ENCODE results near the gene GNB2. TPM values are rescaled to one million over a fixed set of nuclear protein-coding genes. Genes with fewer than 3 reads are reported as not detected.
"Not testable (repeated sequence)": the region's sequence is repeated elsewhere in the genome, so short reads cannot be mapped to it uniquely, and the experiment has no call there.

The GNB2 gene
- polyA plus RNA-seq, 3 donors, result 156 to 286 (median 227) TPM

GRCh38 chr7:100717073-100717472 is 43.5 kb downstream of the GNB2 start:
- H3K27ac ChIP-seq (ENCODE audit: low read depth, low read length), result not testable (repeated sequence)
- 86 to 100% (median 91%) methylated on average over 2 of the region's 2 CpGs for WGBS, 3 donors

DNA sequence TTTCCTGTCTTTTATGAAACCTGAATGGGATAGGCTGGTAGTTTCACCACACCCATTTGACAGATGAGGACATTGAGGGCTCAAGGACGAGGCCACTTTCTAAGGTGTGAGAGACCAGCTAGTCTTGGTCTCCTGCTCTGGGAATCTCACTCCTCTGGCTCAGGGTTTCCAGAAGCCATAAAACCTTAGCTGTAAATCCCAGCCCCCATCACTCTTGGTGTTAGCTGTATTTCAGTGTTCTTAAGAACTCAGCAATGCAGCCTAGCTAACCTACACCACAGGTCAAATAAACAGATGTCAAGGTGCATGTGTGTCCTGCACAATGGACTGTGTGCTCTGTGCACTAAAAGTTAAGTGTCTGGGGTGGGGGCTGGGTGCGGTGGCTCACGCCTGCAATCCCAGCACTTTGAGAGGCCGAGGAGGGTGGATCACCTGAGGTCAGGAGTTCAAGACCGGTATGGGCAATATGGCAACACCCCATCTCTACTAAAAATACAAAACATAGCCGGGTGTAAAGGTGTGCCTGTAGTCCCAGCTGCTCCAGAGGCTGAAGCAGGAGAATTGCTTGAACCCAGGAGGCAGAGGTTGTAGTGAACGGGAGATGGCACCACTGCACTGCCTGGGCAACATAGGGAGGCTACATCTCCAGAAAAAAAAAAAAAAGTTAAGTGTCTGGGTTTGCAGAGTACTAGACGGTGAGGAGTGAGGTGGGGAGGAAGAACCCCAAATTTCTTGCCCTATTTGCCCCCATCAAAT is 46.2 kb downstream of the GNB2 start:
- 38 to 61% (median 47%) methylated on average over 8 of the region's 8 CpGs for WGBS, 3 donors
- H3K27ac ChIP-seq (ENCODE audit: low read depth, low read length), result no peak overlapping the region

- WGBS, 3 donors, result 2 to 12% (median 3%) methylated on average over 21 of the region's 21 CpGs
- no peak within 1 kb of the TSS for H3K27ac ChIP-seq (ENCODE audit: low read depth, low read length)
Observed at GRCh38 chr7:100720279-100720670, 46.7 kb downstream of the GNB2 start, which contains the start of gene EPO. EPO (plus strand) TSS chr7:100720468; CDS start chr7:100720981, 513 bp downstream.

DNA sequence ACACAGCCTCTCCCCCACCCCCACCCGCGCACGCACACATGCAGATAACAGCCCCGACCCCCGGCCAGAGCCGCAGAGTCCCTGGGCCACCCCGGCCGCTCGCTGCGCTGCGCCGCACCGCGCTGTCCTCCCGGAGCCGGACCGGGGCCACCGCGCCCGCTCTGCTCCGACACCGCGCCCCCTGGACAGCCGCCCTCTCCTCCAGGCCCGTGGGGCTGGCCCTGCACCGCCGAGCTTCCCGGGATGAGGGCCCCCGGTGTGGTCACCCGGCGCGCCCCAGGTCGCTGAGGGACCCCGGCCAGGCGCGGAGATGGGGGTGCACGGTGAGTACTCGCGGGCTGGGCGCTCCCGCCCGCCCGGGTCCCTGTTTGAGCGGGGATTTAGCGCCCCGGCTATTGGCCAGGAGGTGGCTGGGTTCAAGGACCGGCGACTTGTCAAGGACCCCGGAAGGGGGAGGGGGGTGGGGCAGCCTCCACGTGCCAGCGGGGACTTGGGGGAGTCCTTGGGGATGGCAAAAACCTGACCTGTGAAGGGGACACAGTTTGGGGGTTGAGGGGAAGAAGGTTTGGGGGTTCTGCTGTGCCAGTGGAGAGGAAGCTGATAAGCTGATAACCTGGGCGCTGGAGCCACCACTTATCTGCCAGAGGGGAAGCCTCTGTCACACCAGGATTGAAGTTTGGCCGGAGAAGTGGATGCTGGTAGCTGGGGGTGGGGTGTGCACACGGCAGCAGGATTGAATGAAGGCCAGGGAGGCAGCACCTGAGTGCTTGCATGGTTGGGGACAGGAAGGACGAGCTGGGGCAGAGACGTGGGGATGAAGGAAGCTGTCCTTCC is 47.3 kb downstream of the GNB2 start:
- 4 to 7% (median 5%) methylated on average over 42 to 56 of the region's 56 CpGs for WGBS, 3 donors
- H3K27ac ChIP-seq (ENCODE audit: low read depth, low read length), result no peak overlapping the region

DNA sequence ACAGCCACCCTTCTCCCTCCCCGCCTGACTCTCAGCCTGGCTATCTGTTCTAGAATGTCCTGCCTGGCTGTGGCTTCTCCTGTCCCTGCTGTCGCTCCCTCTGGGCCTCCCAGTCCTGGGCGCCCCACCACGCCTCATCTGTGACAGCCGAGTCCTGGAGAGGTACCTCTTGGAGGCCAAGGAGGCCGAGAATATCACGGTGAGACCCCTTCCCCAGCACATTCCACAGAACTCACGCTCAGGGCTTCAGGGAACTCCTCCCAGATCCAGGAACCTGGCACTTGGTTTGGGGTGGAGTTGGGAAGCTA is 47.9 kb downstream of the GNB2 start:
- H3K27ac ChIP-seq (ENCODE audit: low read depth, low read length), result no peak overlapping the region
- 85 to 89% (median 88%) methylated on average over 6 to 8 of the region's 8 CpGs for WGBS, 3 donors

DNA sequence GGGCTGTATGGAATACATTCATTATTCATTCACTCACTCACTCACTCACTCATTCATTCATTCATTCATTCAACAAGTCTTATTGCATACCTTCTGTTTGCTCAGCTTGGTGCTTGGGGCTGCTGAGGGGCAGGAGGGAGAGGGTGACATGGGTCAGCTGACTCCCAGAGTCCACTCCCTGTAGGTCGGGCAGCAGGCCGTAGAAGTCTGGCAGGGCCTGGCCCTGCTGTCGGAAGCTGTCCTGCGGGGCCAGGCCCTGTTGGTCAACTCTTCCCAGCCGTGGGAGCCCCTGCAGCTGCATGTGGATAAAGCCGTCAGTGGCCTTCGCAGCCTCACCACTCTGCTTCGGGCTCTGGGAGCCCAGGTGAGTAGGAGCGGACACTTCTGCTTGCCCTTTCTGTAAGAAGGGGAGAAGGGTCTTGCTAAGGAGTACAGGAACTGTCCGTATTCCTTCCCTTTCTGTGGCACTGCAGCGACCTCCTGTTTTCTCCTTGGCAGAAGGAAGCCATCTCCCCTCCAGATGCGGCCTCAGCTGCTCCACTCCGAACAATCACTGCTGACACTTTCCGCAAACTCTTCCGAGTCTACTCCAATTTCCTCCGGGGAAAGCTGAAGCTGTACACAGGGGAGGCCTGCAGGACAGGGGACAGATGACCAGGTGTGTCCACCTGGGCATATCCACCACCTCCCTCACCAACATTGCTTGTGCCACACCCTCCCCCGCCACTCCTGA is 49.1 kb downstream of the GNB2 start:
- 50 to 83% (median 80%) methylated on average over 17 of the region's 17 CpGs for WGBS, 3 donors
- H3K27ac ChIP-seq (ENCODE audit: low read depth, low read length), result no peak overlapping the region

DNA sequence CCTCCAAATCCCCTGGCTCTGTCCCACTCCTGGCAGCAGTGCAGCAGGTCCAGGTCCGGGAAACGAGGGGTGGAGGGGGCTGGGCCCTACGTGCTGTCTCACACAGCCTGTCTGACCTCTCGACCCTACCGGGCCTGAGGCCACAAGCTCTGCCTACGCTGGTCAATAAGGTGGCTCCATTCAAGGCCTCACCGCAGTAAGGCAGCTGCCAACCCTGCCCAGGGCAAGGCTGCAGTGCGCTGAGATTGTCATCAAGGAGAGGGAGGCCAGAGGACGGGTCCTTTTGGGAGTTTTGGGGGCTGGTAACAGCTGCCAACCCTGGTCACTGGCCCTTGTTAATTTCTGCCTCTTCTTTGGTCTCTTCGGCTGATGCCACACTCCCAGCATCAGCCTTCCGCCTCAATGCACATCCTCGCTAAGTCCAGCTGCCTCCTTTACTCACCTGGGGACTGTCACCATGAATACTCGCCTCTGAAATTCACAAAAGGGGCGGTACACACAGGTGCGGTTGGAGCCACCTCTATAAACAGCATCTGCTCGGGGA is 50.3 kb downstream of the GNB2 start:
- H3K27ac ChIP-seq (ENCODE audit: low read depth, low read length), result no peak overlapping the region
- WGBS, 3 donors, result 60 to 87% (median 86%) methylated on average over 16 of the region's 16 CpGs

- 88 to 98% (median 95%) methylated on average over 2 of the region's 2 CpGs for WGBS, 3 donors
- H3K27ac ChIP-seq (ENCODE audit: low read depth, low read length), result not testable (repeated sequence)
Observed at GRCh38 chr7:100724364-100724763, 50.8 kb downstream of the GNB2 start.

- WGBS, 3 donors, result 59 to 70% (median 59%) methylated on average over 12 of the region's 12 CpGs
- no peak overlapping the region for H3K27ac ChIP-seq (ENCODE audit: low read depth, low read length)
Observed at GRCh38 chr7:100726996-100727761, 53.6 kb downstream of the GNB2 start.

DNA sequence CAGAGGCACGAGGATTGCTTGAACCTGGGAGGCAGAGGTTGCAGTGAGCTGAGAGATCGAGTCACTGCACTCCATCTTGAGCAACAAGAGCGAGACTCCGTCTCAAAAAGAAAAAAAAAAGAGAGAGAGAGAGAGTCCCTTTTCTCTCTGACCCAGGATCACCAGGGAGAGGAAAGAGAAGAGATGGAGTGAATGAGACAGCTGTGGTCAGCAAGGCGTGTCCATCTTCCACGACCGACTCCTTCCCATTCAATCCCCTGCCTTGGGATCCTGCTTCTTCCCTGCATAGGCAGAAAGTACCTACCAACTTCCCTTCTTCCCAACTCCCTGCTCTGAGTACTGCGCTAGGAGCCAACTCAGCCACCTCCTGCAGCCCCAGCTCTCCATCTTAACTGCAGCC is 54.7 kb downstream of the GNB2 start:
- WGBS, 3 donors, result 73 to 85% (median 82%) methylated on average over 8 of the region's 8 CpGs

More for the DNA sequence above, 54.7 kb downstream of the GNB2 start:
- no peak overlapping the region for H3K27ac ChIP-seq (ENCODE audit: low read depth, low read length)

Other genes starting within 250 kb of the GNB2 start
- 1 to 10 TPM; 3.5 to 9.6 (median 5.5) TPM for gene ZCWPW1, start 245.0 kb upstream of the GNB2 start, polyA plus RNA-seq
- 10 to 100 TPM; 12.9 to 33.4 (median 20.5) TPM for gene MEPCE, start 243.9 kb upstream of the GNB2 start, polyA plus RNA-seq
- 10 to 100 TPM; 14.2 to 24.4 (median 21.1) TPM for gene PPP1R35, start 237.2 kb upstream of the GNB2 start, polyA plus RNA-seq
- under 1 TPM in 2 of 3 donors, not detected in 1; 0.13 to 0.28 TPM for gene SPACDR, start 209.5 kb upstream of the GNB2 start, polyA plus RNA-seq
- 10 to 100 TPM; 20.6 to 49.0 (median 27.0) TPM for gene TSC22D4, start 194.5 kb upstream of the GNB2 start, polyA plus RNA-seq
- gene NYAP1, start 189.8 kb upstream of the GNB2 start, polyA plus RNA-seq, result 1 to 10 TPM in 1 of 3 donors, under 1 TPM in 2; 0.68 to 1.8 (median 0.83) TPM
- 10 to 100 TPM; 10.4 to 21.8 (median 16.6) TPM for gene AGFG2, start 134.5 kb upstream of the GNB2 start, polyA plus RNA-seq
- gene SAP25, start 99.8 kb upstream of the GNB2 start, polyA plus RNA-seq, result 1 to 10 TPM; 2.5 to 4.3 (median 2.9) TPM
- 10 to 100 TPM; 23.5 to 37.1 (median 33.4) TPM for gene LRCH4, start 87.6 kb upstream of the GNB2 start, polyA plus RNA-seq
- gene FBXO24, start 87.4 kb upstream of the GNB2 start, polyA plus RNA-seq, result under 1 TPM; 0.16 to 0.52 (median 0.45) TPM
- 10 to 100 TPM; 21.8 to 89.5 (median 80.4) TPM for gene PCOLCE, start 71.4 kb upstream of the GNB2 start, polyA plus RNA-seq
- 10 to 100 TPM; 13.1 to 25.6 (median 17.9) TPM for gene MOSPD3, start 61.2 kb upstream of the GNB2 start, polyA plus RNA-seq
- 1 to 10 TPM in 1 of 3 donors, under 1 TPM in 2; 0.22 to 1.5 (median 0.48) TPM for gene TFR2, start 32.2 kb upstream of the GNB2 start, polyA plus RNA-seq
- gene ACTL6B, start 17.3 kb upstream of the GNB2 start, polyA plus RNA-seq, result under 1 TPM in 2 of 3 donors, not detected in 1; 0.09 to 0.53 TPM
- 10 to 100 TPM; 17.3 to 35.3 (median 19.1) TPM for gene GIGYF1, start 20.5 kb downstream of the GNB2 start, polyA plus RNA-seq
- gene POP7, start 32.4 kb downstream of the GNB2 start, polyA plus RNA-seq, result 10 to 100 TPM; 25.2 to 31.3 (median 27.4) TPM
- 1 to 10 TPM in 1 of 3 donors, under 1 TPM in 1, not detected in 1; 0.06 to 4.4 TPM for gene EPO, start 46.7 kb downstream of the GNB2 start, polyA plus RNA-seq
- under 1 TPM in 1 of 3 donors, not detected in 2; 0.02 TPM for gene ZAN, start 59.9 kb downstream of the GNB2 start, polyA plus RNA-seq
- 10 to 100 TPM; 22.2 to 37.5 (median 22.6) TPM for gene EPHB4, start 153.8 kb downstream of the GNB2 start, polyA plus RNA-seq
- gene SLC12A9, start 179.0 kb downstream of the GNB2 start, polyA plus RNA-seq, result 10 to 100 TPM; 12.0 to 18.8 (median 13.8) TPM
- 10 to 100 TPM; 37.1 to 57.1 (median 51.7) TPM for gene TRIP6, start 193.6 kb downstream of the GNB2 start, polyA plus RNA-seq
- 10 to 100 TPM; 47.0 to 74.9 (median 57.4) TPM for gene SRRT, start 201.4 kb downstream of the GNB2 start, polyA plus RNA-seq
- 1 to 10 TPM; 3.3 to 6.2 (median 3.5) TPM for gene UFSP1, start 216.0 kb downstream of the GNB2 start, polyA plus RNA-seq
- gene ACHE, start 222.1 kb downstream of the GNB2 start, polyA plus RNA-seq, result 1 to 10 TPM in 1 of 3 donors, under 1 TPM in 2; 0.67 to 2.4 (median 0.73) TPM